GM23338 (cell line): ENCODE data around the gene NUP214.

Source experiments
- CREB1 ChIP-seq: fragments of 250-450 bp; sonication (Bioruptor Pico); IDR thresholded peaks from 2 replicates; pipeline ENCODE4 v1.5.0; 2020; ENCODE audit warnings: low read depth, mild to moderate bottlenecking, moderate library complexity
- CTCF ChIP-seq, 2 experiments: fragments of 200-600 bp in 1 of 2; sonication (generic) in 1 of 2; conservative IDR thresholded peaks; 2 replicates each; pipeline versions ENCODE4 v1.5.1 to v1.6.1; 2016 to 2017; ENCODE audit warnings: antibody characterized with exemption in 2 of 2, low read depth in 2 of 2, mild to moderate bottlenecking in 2 of 2, moderate library complexity in 1 of 2
- EZH2 ChIP-seq: fragments of 200-600 bp; sonication (generic); IDR thresholded peaks from one replicate; pipeline ENCODE4 v1.8.0; 2017; ENCODE audit warnings: antibody characterized with exemption, mild to moderate bottlenecking, low read depth; ENCODE audit not compliant: unreplicated experiment
- JUNB ChIP-seq: IDR thresholded peaks from one replicate; pipeline ENCODE4 v1.6.1; 2016; ENCODE audit warnings: antibody characterized with exemption; ENCODE audit not compliant: unreplicated experiment
- POLR2AphosphoS5 ChIP-seq: IDR thresholded peaks from 2 replicates; pipeline ENCODE4 v1.6.1; 2016; ENCODE audit warnings: antibody characterized with exemption, low read depth
- REST ChIP-seq: IDR thresholded peaks from one replicate; pipeline ENCODE4 v1.6.1; 2018; ENCODE audit warnings: antibody characterized with exemption; ENCODE audit not compliant: unreplicated experiment
- STAT1 ChIP-seq: IDR thresholded peaks from one replicate; pipeline ENCODE4 v1.6.1; 2016; ENCODE audit warnings: antibody characterized with exemption; ENCODE audit not compliant: unreplicated experiment
- ZNF114 ChIP-seq: fragments of 250-450 bp; sonication (Bioruptor Pico); IDR thresholded peaks from 2 replicates; pipeline ENCODE4 v1.5.0; 2020; ENCODE audit warnings: mild to moderate bottlenecking, moderate library complexity

GRCh38 chr9:131114084-131114535 lies 11.3 kb upstream of the NUP214 start:
- TF ChIP-seq CTCF (conservative IDR thresholded peaks at IDR 0.05; ENCODE audit: low read depth in 2 of 2): no peak
- TF ChIP-seq POLR2AphosphoS5: no peak
- TF ChIP-seq REST: no peak
- no peak for TF ChIP-seq EZH2
- no peak for TF ChIP-seq STAT1
- TF ChIP-seq ZNF114 (CRISPR knock-in tag): no peak
- no peak for TF ChIP-seq JUNB
- no peak for TF ChIP-seq CREB1 (CRISPR knock-in tag)
